ENCODE data around the gene SPA17. TPM values are rescaled to one million over a fixed set of nuclear protein-coding genes. Genes with fewer than 3 reads are reported as not detected.

SPA17 gene
- total RNA-seq, 1 experiment from 2014 or later: 4.2 TPM

GRCh38 chr11:124699547-124699946 lies 25.8 kb downstream of the SPA17 start:
- POLR2A ChIA-PET: no interaction called here
- H3K4me3 ChIP-seq (ENCODE audit: low read depth, low read length): no peak overlapping the region
- H3K27me3 Mint-ChIP-seq (ENCODE audit: insufficient read depth, unreplicated experiment): peaks cover 21% of the 10 kb centered on the region
- no peak overlapping the region for H3K27ac Mint-ChIP-seq (ENCODE audit: unreplicated experiment)
- no peak overlapping the region for H3K4me3 Mint-ChIP-seq (ENCODE audit: unreplicated experiment)
- no peaks in the 10 kb centered on the region for H3K36me3 Mint-ChIP-seq (ENCODE audit: insufficient read depth, unreplicated experiment)
- no peaks in the 10 kb centered on the region for H3K4me1 Mint-ChIP-seq (ENCODE audit: low read depth, unreplicated experiment)
- H3K9me3 ChIP-seq: no peaks in the 10 kb centered on the region; the same call in 1 of the 2 replicates
- H3K9me3 Mint-ChIP-seq (ENCODE audit: unreplicated experiment): peaks cover 12% of the 10 kb centered on the region
- CTCF ChIA-PET: interaction anchor here (0.5 kb wide), 1 partner anchor 35 kb away, joined by 3 read pairs; no protein-coding TSS in a partner anchor
- DNase-seq: no peak
- no peaks in the 10 kb centered on the region; the same call in 1 of the 2 replicates for H3K27me3 ChIP-seq (replicated peaks; ENCODE audit: control insufficient read depth, insufficient read depth, low read length)
- no peaks in the 10 kb centered on the region for H3K4me1 ChIP-seq
- no TSS peak for BruUV-seq (replicated peaks)
- TF ChIP-seq CTCF (IDR thresholded peaks at IDR 0.05; ENCODE audit: insufficient read depth in 1 of 2, low read depth in 1 of 2, low read length in 1 of 2, severe bottlenecking in 1 of 2, unreplicated experiment in 1 of 2): no peak
- no peaks in the 10 kb centered on the region for H3K36me3 ChIP-seq (ENCODE audit: control insufficient read depth, insufficient read depth, low read length)
- intact Hi-C loops (cut with micrococcal nuclease; ENCODE audit: unreplicated experiment): no loop called here

GRCh38 chr11:124700028-124700427 lies 26.3 kb downstream of the SPA17 start:
- ChIA-PET POLR2A (no interaction called here), CTCF (interaction anchor here (1.1 kb wide), 1 partner anchor 31 kb away, joined by 3 read pairs; no protein-coding TSS in a partner anchor)
- no peaks in the 10 kb centered on the region for H3K36me3 Mint-ChIP-seq (ENCODE audit: insufficient read depth, unreplicated experiment)
- no peaks in the 10 kb centered on the region for H3K4me1 Mint-ChIP-seq (ENCODE audit: low read depth, unreplicated experiment)
- no peaks in the 10 kb centered on the region; the same call in 1 of the 2 replicates for H3K27me3 ChIP-seq (replicated peaks; ENCODE audit: control insufficient read depth, insufficient read depth, low read length)
- H3K27ac Mint-ChIP-seq (ENCODE audit: unreplicated experiment): no peak overlapping the region
- no TSS peak for BruUV-seq (replicated peaks)
- DNase-seq: no peak
- H3K27me3 Mint-ChIP-seq (ENCODE audit: insufficient read depth, unreplicated experiment): peaks cover 21% of the 10 kb centered on the region
- peaks cover 12% of the 10 kb centered on the region for H3K9me3 Mint-ChIP-seq (ENCODE audit: unreplicated experiment)
- intact Hi-C loops (cut with micrococcal nuclease; ENCODE audit: unreplicated experiment): no loop called here
- no peak overlapping the region for H3K4me3 ChIP-seq (ENCODE audit: low read depth, low read length)
- H3K36me3 ChIP-seq (ENCODE audit: control insufficient read depth, insufficient read depth, low read length): no peaks in the 10 kb centered on the region
- no peak for TF ChIP-seq CTCF (IDR thresholded peaks at IDR 0.05; ENCODE audit: insufficient read depth in 1 of 2, low read depth in 1 of 2, low read length in 1 of 2, severe bottlenecking in 1 of 2, unreplicated experiment in 1 of 2)
- no peaks in the 10 kb centered on the region; the same call in 1 of the 2 replicates for H3K9me3 ChIP-seq
- no peaks in the 10 kb centered on the region for H3K4me1 ChIP-seq
- H3K4me3 Mint-ChIP-seq (ENCODE audit: unreplicated experiment): no peak overlapping the region

- intact Hi-C loops (cut with micrococcal nuclease; ENCODE audit: unreplicated experiment): no loop called here
- H3K4me1 ChIP-seq: no peaks in the 10 kb centered on the region
- H3K27ac Mint-ChIP-seq (ENCODE audit: unreplicated experiment): no peak overlapping the region
- no peaks in the 10 kb centered on the region; the same call in 1 of the 2 replicates for H3K36me3 ChIP-seq (ENCODE audit: control insufficient read depth, insufficient read depth, low read length)
- H3K4me3 Mint-ChIP-seq (ENCODE audit: unreplicated experiment): no peak overlapping the region
- POLR2A ChIA-PET: no interaction called here
- no peaks in the 10 kb centered on the region; the same call in none of the 2 replicates for H3K9me3 ChIP-seq
- no peaks in the 10 kb centered on the region for H3K36me3 Mint-ChIP-seq (ENCODE audit: insufficient read depth, unreplicated experiment)
- H3K4me1 Mint-ChIP-seq (ENCODE audit: low read depth, unreplicated experiment): no peaks in the 10 kb centered on the region
- peaks cover 18% of the 10 kb centered on the region for H3K27me3 Mint-ChIP-seq (ENCODE audit: insufficient read depth, unreplicated experiment)
- CTCF ChIA-PET: no interaction called here
- H3K27me3 ChIP-seq (replicated peaks; ENCODE audit: control insufficient read depth, insufficient read depth, low read length): no peaks in the 10 kb centered on the region; the same call in 1 of the 2 replicates
- DNase-seq: no peak
- BruUV-seq (replicated peaks): no TSS peak
- no peak overlapping the region for H3K4me3 ChIP-seq (ENCODE audit: low read depth, low read length)
- H3K9me3 Mint-ChIP-seq (ENCODE audit: unreplicated experiment): peaks cover 34% of the 10 kb centered on the region
- no peak for TF ChIP-seq CTCF (IDR thresholded peaks at IDR 0.05; ENCODE audit: insufficient read depth in 1 of 2, low read depth in 1 of 2, low read length in 1 of 2, severe bottlenecking in 1 of 2, unreplicated experiment in 1 of 2)
Measured at GRCh38 chr11:124707829-124708228, 34.1 kb downstream of the SPA17 start.

Measured in Caco-2 (cell line).